ENCODE measurements around the gene PPP1CA. TPM values are rescaled to one million over a fixed set of nuclear protein-coding genes. Genes with fewer than 3 reads are reported as not detected.

The PPP1CA gene
- total RNA-seq, 1 experiment from 2014 or later: 449 TPM

GRCh38 chr11:67369801-67370284, 31.8 kb downstream of the PPP1CA start:
- Histone ChIP-seq H2AFZ (ENCODE audit: low read length) (no peak overlapping the region), H3K9ac (ENCODE audit: low read length) (no peak overlapping the region), H3K4me1 (ENCODE audit: insufficient read depth, low read length) (peaks cover 26% of the 10 kb centered on the region), H3K79me2 (ENCODE audit: low read length) (peaks cover 85% of the 10 kb centered on the region), H3K9me2 (replicated peaks; ENCODE audit: low read length) (no peaks in the 10 kb centered on the region), H3K27me3 (ENCODE audit: low read length) (no peaks in the 10 kb centered on the region), H3K4me3 (ENCODE audit: low read length) (no peak overlapping the region), H3K9me3 (ENCODE audit: low read length) (no peaks in the 10 kb centered on the region), H3F3A (ENCODE audit: low read length, unreplicated experiment) (peaks cover 12% of the 10 kb centered on the region), H3K27ac (ENCODE audit: low read length) (no peak overlapping the region), H4K20me1 (ENCODE audit: low read length) (peaks cover 55% of the 10 kb centered on the region), H3K4me2 (ENCODE audit: low read length) (no peak overlapping the region), H3K36me3 (ENCODE audit: low read depth, low read length) (peaks cover 38% of the 10 kb centered on the region; the same call in 1 of the 2 replicates)
- ChIA-PET CTCF (interaction anchor here (0.6 to 1.5 kb wide), 3 partner anchors 12 to 24 kb away, joined by 3 to 4 read pairs (median 3); no protein-coding TSS in a partner anchor), POLR2A (ENCODE audit: unreplicated experiment) (interaction anchor here (0.7 kb wide), 1 partner anchor 644 kb away, joined by 6 read pairs; no protein-coding TSS in a partner anchor)
- TF ChIP-seq CTCF (conservative IDR thresholded peaks at IDR 0.05; ENCODE audit: low read depth, low read length): no peak
- no peak for TF ChIP-seq EZH2 (IDR thresholded peaks at IDR 0.05; ENCODE audit: low read length, unreplicated experiment)
- TF ChIP-seq EZH2phosphoT487 (IDR thresholded peaks at IDR 0.05; ENCODE audit: borderline replicate concordance, low read length): no peak
- DNase-seq (no peak), ATAC-seq (no peak)
- intact Hi-C loops (cut with micrococcal nuclease): loop anchor here (5.0 kb wide), 1 partner anchor 108 kb away; no protein-coding TSS in a partner anchor
- no TSS peak for BruUV-seq (replicated peaks)

- ChIA-PET POLR2A (ENCODE audit: unreplicated experiment) (no interaction called here), CTCF (interaction anchor here (0.9 to 1.5 kb wide), 2 partner anchors 12 to 23 kb away, joined by 3 to 4 read pairs; no protein-coding TSS in a partner anchor)
- Histone ChIP-seq H3K4me3 (ENCODE audit: low read length) (no peak overlapping the region), H3K27me3 (ENCODE audit: low read length) (no peaks in the 10 kb centered on the region), H3F3A (ENCODE audit: low read length, unreplicated experiment) (peaks cover 6% of the 10 kb centered on the region), H3K4me2 (ENCODE audit: low read length) (no peak overlapping the region), H3K9ac (ENCODE audit: low read length) (no peak overlapping the region), H3K79me2 (ENCODE audit: low read length) (peaks cover 89% of the 10 kb centered on the region), H3K27ac (ENCODE audit: low read length) (no peak overlapping the region), H3K36me3 (ENCODE audit: low read depth, low read length) (peaks cover 43% of the 10 kb centered on the region; the same call in 1 of the 2 replicates), H3K4me1 (ENCODE audit: insufficient read depth, low read length) (peaks cover 20% of the 10 kb centered on the region), H3K9me3 (ENCODE audit: low read length) (no peaks in the 10 kb centered on the region), H2AFZ (ENCODE audit: low read length) (no peak overlapping the region), H4K20me1 (ENCODE audit: low read length) (peaks cover 61% of the 10 kb centered on the region), H3K9me2 (replicated peaks; ENCODE audit: low read length) (no peaks in the 10 kb centered on the region)
- TF ChIP-seq EZH2phosphoT487 (IDR thresholded peaks at IDR 0.05; ENCODE audit: borderline replicate concordance, low read length) (no peak), EZH2 (IDR thresholded peaks at IDR 0.05; ENCODE audit: low read length, unreplicated experiment) (no peak), CTCF (conservative IDR thresholded peaks at IDR 0.05; ENCODE audit: low read depth, low read length) (no peak)
- ATAC-seq (no peak), DNase-seq (no peak)
- BruUV-seq (replicated peaks): TSS peak; percentile 1
- intact Hi-C loops (cut with micrococcal nuclease): no loop called here
These were observed 32.4 kb downstream of the PPP1CA start for GRCh38 chr11:67369275-67369674.

- H4K20me1 ChIP-seq (ENCODE audit: low read length): peaks cover 63% of the 10 kb centered on the region
- no peak for ATAC-seq
- peaks cover 89% of the 10 kb centered on the region for H3K79me2 ChIP-seq (ENCODE audit: low read length)
- peaks cover 5% of the 10 kb centered on the region for H3F3A ChIP-seq (ENCODE audit: low read length, unreplicated experiment)
- BruUV-seq (replicated peaks): no TSS peak
- peaks cover 45% of the 10 kb centered on the region; the same call in 1 of the 2 replicates for H3K36me3 ChIP-seq (ENCODE audit: low read depth, low read length)
- H3K9me3 ChIP-seq (ENCODE audit: low read length): no peaks in the 10 kb centered on the region
- CTCF ChIA-PET: interaction anchor here (1.5 kb wide), 1 partner anchor 23 kb away, joined by 4 read pairs; no protein-coding TSS in a partner anchor
- H3K4me3 ChIP-seq (ENCODE audit: low read length): no peak overlapping the region
- POLR2A ChIA-PET (ENCODE audit: unreplicated experiment): no interaction called here
- no peak overlapping the region for H3K9ac ChIP-seq (ENCODE audit: low read length)
- TF ChIP-seq CTCF (conservative IDR thresholded peaks at IDR 0.05; ENCODE audit: low read depth, low read length): no peak
- TF ChIP-seq EZH2phosphoT487 (IDR thresholded peaks at IDR 0.05; ENCODE audit: borderline replicate concordance, low read length): no peak
- no peak for TF ChIP-seq EZH2 (IDR thresholded peaks at IDR 0.05; ENCODE audit: low read length, unreplicated experiment)
- H3K4me1 ChIP-seq (ENCODE audit: insufficient read depth, low read length): peaks cover 18% of the 10 kb centered on the region
- H3K27me3 ChIP-seq (ENCODE audit: low read length): no peaks in the 10 kb centered on the region
- no peak overlapping the region for H3K4me2 ChIP-seq (ENCODE audit: low read length)
- no peak overlapping the region for H3K27ac ChIP-seq (ENCODE audit: low read length)
- intact Hi-C loops (cut with micrococcal nuclease): no loop called here
- H3K9me2 ChIP-seq (replicated peaks; ENCODE audit: low read length): no peaks in the 10 kb centered on the region
- no peak overlapping the region for H2AFZ ChIP-seq (ENCODE audit: low read length)
- DNase-seq: no peak
These were observed 33.0 kb downstream of the PPP1CA start for GRCh38 chr11:67368621-67369020.
